K562 (cell line): ENCODE measurements around the gene CD22. TPM values are rescaled to one million over a fixed set of nuclear protein-coding genes. Genes with fewer than 3 reads are reported as not detected.
A peak's percentile ranks its signal among the peaks of the same experiment; 100 is the strongest.

ENCODE experiments used
- ARHGAP35 ChIP-seq: fragments of 450-650 bp; IDR thresholded peaks from 2 replicates; pipeline ENCODE4 v1.6.1; 2018; ENCODE audit not compliant: partially characterized antibody
- BRF1 ChIP-seq: IDR thresholded peaks from 3 replicates; pipeline ENCODE4 v1.6.1; 2011; ENCODE audit warnings: borderline replicate concordance, mild to moderate bottlenecking; ENCODE audit not compliant: insufficient read length; ENCODE audit errors: extremely low read depth
- MAFK ChIP-seq: IDR thresholded peaks from 2 replicates; pipeline ENCODE4 v1.6.1; 2011; ENCODE audit warnings: low read length, improper control_type of control experiment
- NEUROD1 ChIP-seq: fragments of 150-350 bp; IDR thresholded peaks from 2 replicates; pipeline ENCODE4 v1.6.1; 2014; ENCODE audit warnings: borderline replicate concordance, low read length, low read depth; ENCODE audit not compliant: partially characterized antibody
- RFX7 ChIP-seq: fragments of 250-450 bp; sonication (Bioruptor Pico); IDR thresholded peaks from 2 replicates; pipeline ENCODE4 v1.5.1; 2021; ENCODE audit warnings: mild to moderate bottlenecking
- SIN3B ChIP-seq: fragments of 450-650 bp; IDR thresholded peaks from 2 replicates; pipeline ENCODE4 v1.6.1; 2017; ENCODE audit warnings: low read depth, mild to moderate bottlenecking, moderate library complexity
- ZNF143 ChIP-seq: sonication (generic); formaldehyde crosslinking; IDR thresholded peaks from 2 replicates; pipeline ENCODE4 v1.9.0; 2022; ENCODE audit warnings: mild to moderate bottlenecking, missing genetic modification reagents
- ZNF79 ChIP-seq: fragments of 250-450 bp; sonication (Bioruptor Pico); IDR thresholded peaks from 2 replicates; pipeline ENCODE4 v1.4.0; 2020; ENCODE audit warnings: low read depth, mild to moderate bottlenecking, moderate library complexity
- polyA plus RNA-seq, 8 experiments: library from polyadenylated mRNA; depleted of rRNA in 4 of 8; stranded (reverse) in 5 of 8; unstranded in 3 of 8; fragments of >200 nt; fragmentation: Nextera tagmentation in 2 of 8; fragmentation: Illumina TruSeq in 1 of 8; extraction: Ambion mirVana in 2 of 8; extraction: Trizol in 1 of 8; gene quantifications; 2 replicates each; pipeline versions ENCODE4 v1.2.1 to v1.2.3, GENCODE V29; 2011 to 2014; ENCODE audit warnings: inconsistent platforms in 1 of 8, missing spikeins in 1 of 8
- total RNA-seq, 7 experiments: library from RNA; depleted of rRNA in 6 of 7; stranded (reverse); fragments of >200 nt in 6 of 7; fragmentation: Illumina TruSeq in 2 of 7; extraction: Trizol in 2 of 7; gene quantifications; 2 replicates each; pipeline versions ENCODE4 v1.2.1 to v1.2.3, GENCODE V29; 2011 to 2021; ENCODE audit warnings: low replicate concordance in 1 of 7
- TF ChIP-seq, protein P1 (sequence below): fragments of 450-650 bp; IDR thresholded peaks from 2 replicates; pipeline ENCODE4 v1.6.1; 2016; ENCODE audit warnings: mild to moderate bottlenecking, moderate library complexity
- TF ChIP-seq, protein P2 (sequence below): sonication (generic); formaldehyde crosslinking; IDR thresholded peaks from 2 replicates; pipeline ENCODE4 v1.4.0; 2020; ENCODE audit warnings: mild to moderate bottlenecking, missing genetic modification reagents
- TF ChIP-seq, protein P3 (sequence below): fragments of 250-450 bp; sonication (Bioruptor Pico); IDR thresholded peaks from 2 replicates; pipeline ENCODE4 v1.4.0; 2020; ENCODE audit warnings: mild to moderate bottlenecking, moderate library complexity, borderline replicate concordance

CD22 gene
- total and polyA plus RNA-seq, 9 of the 15 experiments (the other 6 are each of a cell fraction or from before 2014, with no cell fraction given): 0.29 to 5.0 (median 3.5) TPM

DNA sequence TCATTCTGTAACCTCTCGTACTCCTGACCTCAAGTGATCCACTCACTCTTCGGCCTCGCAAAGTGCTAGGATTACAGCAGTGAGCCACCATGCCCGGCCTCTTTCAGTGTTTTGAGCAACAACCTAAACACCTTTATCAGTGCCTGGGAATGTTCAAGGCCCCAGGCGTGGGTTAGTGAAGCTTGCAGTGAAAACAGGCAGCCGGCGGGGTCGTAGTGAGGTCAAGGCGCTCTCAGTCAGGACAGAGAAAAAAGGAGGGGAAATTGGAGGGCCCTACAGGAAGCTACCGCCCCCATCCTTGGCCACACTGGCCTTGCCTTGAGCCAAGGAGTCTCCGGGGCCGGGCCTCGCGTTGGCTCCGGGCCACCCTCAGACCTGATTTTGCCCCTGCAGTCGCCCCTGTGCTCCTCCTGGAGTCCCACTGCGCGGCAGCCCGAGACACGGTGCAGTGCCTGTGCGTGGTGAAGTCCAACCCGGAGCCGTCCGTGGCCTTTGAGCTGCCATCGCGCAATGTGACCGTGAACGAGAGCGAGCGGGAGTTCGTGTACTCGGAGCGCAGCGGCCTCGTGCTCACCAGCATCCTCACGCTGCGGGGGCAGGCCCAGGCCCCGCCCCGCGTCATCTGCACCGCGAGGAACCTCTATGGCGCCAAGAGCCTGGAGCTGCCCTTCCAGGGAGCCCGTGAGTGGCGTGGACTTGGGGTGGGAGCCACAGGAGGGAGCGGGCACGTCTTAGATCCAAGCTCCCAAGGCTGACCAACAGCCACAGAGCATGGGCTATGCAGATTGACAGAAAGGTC is 19.3 kb upstream of the CD22 start (continued):
- TF ChIP-seq, protein P1, sequence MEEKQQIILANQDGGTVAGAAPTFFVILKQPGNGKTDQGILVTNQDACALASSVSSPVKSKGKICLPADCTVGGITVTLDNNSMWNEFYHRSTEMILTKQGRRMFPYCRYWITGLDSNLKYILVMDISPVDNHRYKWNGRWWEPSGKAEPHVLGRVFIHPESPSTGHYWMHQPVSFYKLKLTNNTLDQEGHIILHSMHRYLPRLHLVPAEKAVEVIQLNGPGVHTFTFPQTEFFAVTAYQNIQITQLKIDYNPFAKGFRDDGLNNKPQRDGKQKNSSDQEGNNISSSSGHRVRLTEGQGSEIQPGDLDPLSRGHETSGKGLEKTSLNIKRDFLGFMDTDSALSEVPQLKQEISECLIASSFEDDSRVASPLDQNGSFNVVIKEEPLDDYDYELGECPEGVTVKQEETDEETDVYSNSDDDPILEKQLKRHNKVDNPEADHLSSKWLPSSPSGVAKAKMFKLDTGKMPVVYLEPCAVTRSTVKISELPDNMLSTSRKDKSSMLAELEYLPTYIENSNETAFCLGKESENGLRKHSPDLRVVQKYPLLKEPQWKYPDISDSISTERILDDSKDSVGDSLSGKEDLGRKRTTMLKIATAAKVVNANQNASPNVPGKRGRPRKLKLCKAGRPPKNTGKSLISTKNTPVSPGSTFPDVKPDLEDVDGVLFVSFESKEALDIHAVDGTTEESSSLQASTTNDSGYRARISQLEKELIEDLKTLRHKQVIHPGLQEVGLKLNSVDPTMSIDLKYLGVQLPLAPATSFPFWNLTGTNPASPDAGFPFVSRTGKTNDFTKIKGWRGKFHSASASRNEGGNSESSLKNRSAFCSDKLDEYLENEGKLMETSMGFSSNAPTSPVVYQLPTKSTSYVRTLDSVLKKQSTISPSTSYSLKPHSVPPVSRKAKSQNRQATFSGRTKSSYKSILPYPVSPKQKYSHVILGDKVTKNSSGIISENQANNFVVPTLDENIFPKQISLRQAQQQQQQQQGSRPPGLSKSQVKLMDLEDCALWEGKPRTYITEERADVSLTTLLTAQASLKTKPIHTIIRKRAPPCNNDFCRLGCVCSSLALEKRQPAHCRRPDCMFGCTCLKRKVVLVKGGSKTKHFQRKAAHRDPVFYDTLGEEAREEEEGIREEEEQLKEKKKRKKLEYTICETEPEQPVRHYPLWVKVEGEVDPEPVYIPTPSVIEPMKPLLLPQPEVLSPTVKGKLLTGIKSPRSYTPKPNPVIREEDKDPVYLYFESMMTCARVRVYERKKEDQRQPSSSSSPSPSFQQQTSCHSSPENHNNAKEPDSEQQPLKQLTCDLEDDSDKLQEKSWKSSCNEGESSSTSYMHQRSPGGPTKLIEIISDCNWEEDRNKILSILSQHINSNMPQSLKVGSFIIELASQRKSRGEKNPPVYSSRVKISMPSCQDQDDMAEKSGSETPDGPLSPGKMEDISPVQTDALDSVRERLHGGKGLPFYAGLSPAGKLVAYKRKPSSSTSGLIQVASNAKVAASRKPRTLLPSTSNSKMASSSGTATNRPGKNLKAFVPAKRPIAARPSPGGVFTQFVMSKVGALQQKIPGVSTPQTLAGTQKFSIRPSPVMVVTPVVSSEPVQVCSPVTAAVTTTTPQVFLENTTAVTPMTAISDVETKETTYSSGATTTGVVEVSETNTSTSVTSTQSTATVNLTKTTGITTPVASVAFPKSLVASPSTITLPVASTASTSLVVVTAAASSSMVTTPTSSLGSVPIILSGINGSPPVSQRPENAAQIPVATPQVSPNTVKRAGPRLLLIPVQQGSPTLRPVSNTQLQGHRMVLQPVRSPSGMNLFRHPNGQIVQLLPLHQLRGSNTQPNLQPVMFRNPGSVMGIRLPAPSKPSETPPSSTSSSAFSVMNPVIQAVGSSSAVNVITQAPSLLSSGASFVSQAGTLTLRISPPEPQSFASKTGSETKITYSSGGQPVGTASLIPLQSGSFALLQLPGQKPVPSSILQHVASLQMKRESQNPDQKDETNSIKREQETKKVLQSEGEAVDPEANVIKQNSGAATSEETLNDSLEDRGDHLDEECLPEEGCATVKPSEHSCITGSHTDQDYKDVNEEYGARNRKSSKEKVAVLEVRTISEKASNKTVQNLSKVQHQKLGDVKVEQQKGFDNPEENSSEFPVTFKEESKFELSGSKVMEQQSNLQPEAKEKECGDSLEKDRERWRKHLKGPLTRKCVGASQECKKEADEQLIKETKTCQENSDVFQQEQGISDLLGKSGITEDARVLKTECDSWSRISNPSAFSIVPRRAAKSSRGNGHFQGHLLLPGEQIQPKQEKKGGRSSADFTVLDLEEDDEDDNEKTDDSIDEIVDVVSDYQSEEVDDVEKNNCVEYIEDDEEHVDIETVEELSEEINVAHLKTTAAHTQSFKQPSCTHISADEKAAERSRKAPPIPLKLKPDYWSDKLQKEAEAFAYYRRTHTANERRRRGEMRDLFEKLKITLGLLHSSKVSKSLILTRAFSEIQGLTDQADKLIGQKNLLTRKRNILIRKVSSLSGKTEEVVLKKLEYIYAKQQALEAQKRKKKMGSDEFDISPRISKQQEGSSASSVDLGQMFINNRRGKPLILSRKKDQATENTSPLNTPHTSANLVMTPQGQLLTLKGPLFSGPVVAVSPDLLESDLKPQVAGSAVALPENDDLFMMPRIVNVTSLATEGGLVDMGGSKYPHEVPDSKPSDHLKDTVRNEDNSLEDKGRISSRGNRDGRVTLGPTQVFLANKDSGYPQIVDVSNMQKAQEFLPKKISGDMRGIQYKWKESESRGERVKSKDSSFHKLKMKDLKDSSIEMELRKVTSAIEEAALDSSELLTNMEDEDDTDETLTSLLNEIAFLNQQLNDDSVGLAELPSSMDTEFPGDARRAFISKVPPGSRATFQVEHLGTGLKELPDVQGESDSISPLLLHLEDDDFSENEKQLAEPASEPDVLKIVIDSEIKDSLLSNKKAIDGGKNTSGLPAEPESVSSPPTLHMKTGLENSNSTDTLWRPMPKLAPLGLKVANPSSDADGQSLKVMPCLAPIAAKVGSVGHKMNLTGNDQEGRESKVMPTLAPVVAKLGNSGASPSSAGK: peak; percentile 100
- TF ChIP-seq SIN3B: no peak
- TF ChIP-seq, protein P2, sequence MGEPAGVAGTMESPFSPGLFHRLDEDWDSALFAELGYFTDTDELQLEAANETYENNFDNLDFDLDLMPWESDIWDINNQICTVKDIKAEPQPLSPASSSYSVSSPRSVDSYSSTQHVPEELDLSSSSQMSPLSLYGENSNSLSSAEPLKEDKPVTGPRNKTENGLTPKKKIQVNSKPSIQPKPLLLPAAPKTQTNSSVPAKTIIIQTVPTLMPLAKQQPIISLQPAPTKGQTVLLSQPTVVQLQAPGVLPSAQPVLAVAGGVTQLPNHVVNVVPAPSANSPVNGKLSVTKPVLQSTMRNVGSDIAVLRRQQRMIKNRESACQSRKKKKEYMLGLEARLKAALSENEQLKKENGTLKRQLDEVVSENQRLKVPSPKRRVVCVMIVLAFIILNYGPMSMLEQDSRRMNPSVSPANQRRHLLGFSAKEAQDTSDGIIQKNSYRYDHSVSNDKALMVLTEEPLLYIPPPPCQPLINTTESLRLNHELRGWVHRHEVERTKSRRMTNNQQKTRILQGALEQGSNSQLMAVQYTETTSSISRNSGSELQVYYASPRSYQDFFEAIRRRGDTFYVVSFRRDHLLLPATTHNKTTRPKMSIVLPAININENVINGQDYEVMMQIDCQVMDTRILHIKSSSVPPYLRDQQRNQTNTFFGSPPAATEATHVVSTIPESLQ (CRISPR knock-in tag): no peak
- TF ChIP-seq ZNF143 (CRISPR knock-in tag): no peak
- no peak for TF ChIP-seq NEUROD1
- TF ChIP-seq MAFK: no peak
- TF ChIP-seq, protein P3, sequence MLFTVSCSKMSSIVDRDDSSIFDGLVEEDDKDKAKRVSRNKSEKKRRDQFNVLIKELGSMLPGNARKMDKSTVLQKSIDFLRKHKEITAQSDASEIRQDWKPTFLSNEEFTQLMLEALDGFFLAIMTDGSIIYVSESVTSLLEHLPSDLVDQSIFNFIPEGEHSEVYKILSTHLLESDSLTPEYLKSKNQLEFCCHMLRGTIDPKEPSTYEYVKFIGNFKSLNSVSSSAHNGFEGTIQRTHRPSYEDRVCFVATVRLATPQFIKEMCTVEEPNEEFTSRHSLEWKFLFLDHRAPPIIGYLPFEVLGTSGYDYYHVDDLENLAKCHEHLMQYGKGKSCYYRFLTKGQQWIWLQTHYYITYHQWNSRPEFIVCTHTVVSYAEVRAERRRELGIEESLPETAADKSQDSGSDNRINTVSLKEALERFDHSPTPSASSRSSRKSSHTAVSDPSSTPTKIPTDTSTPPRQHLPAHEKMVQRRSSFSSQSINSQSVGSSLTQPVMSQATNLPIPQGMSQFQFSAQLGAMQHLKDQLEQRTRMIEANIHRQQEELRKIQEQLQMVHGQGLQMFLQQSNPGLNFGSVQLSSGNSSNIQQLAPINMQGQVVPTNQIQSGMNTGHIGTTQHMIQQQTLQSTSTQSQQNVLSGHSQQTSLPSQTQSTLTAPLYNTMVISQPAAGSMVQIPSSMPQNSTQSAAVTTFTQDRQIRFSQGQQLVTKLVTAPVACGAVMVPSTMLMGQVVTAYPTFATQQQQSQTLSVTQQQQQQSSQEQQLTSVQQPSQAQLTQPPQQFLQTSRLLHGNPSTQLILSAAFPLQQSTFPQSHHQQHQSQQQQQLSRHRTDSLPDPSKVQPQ (CRISPR knock-in tag): no peak
- no peak for TF ChIP-seq ZNF79
- TF ChIP-seq ARHGAP35: no peak
- no peak for TF ChIP-seq BRF1
- no peak for TF ChIP-seq RFX7
